HL-60 (cell line): ENCODE data around the gene ITGA8.
"Not testable (repeated sequence)": the region's sequence is repeated elsewhere in the genome, so short reads cannot be mapped to it uniquely, and the experiment has no call there.

Experiments used
- DNase-seq, 2 experiments: peaks; one replicate each; pipeline ENCODE4 v3.0.0-alpha.2; 2010 to 2020; ENCODE audit warnings: low read depth in 1 of 2, low spot score in 1 of 2
- H3K27ac ChIP-seq: fragments of 250-450 bp; sonication (Bioruptor Pico); replicated peaks from 2 replicates; pipeline ENCODE4 v1.5.1; 2020; ENCODE audit warnings: mild to moderate bottlenecking, moderate library complexity
- H3K27me3 ChIP-seq: fragments of 250-450 bp; sonication (Bioruptor Pico); 2 replicates; pipeline ENCODE4 v1.5.1; 2021; ENCODE audit warnings: mild to moderate bottlenecking, moderate library complexity; ENCODE audit not compliant: insufficient read depth, poor library complexity, severe bottlenecking
- H3K4me3 ChIP-seq: replicated peaks from 2 replicates; pipeline ENCODE4 v1.5.1; 2011; ENCODE audit warnings: mild to moderate bottlenecking, control low read depth, low read length; ENCODE audit not compliant: insufficient read depth
- CTCF ChIP-seq: IDR thresholded peaks from one replicate; pipeline ENCODE4 v1.5.1; 2011; ENCODE audit warnings: low read length, control low read depth, inconsistent platforms; ENCODE audit not compliant: insufficient read depth
- GABPA ChIP-seq: IDR thresholded peaks from 2 replicates; pipeline ENCODE4 v1.6.1; 2012; ENCODE audit warnings: low read depth
- POLR2AphosphoS5 ChIP-seq: IDR thresholded peaks from 2 replicates; pipeline ENCODE4 v1.6.1; 2012; ENCODE audit warnings: low read depth
- REST ChIP-seq: IDR thresholded peaks from 2 replicates; pipeline ENCODE4 v1.6.1; 2012; ENCODE audit warnings: low read depth; ENCODE audit not compliant: insufficient replicate concordance
- SPI1 ChIP-seq: IDR thresholded peaks from 2 replicates; pipeline ENCODE4 v1.6.1; 2012; ENCODE audit warnings: low read depth, mild to moderate bottlenecking, borderline replicate concordance

ITGA8 gene

GRCh38 chr10:15540727-15541126, 179.0 kb downstream of the ITGA8 start:
- Histone ChIP-seq H3K27me3 (no peaks in the 10 kb centered on the region), H3K4me3 (no peak overlapping the region), H3K27ac (no peak overlapping the region)
- no peak for TF ChIP-seq CTCF
- no peak for TF ChIP-seq GABPA
- TF ChIP-seq POLR2AphosphoS5, result no peak
- TF ChIP-seq SPI1, result no peak
- no peak for TF ChIP-seq REST
- DNase-seq, result no peak

- no peak for DNase-seq
- Histone ChIP-seq H3K27ac (no peak overlapping the region), H3K4me3 (no peak overlapping the region), H3K27me3 (no peaks in the 10 kb centered on the region)
- TF ChIP-seq SPI1 (no peak), CTCF (no peak), GABPA (no peak), POLR2AphosphoS5 (no peak), REST (no peak)
Observed at GRCh38 chr10:15539262-15539661, 180.5 kb downstream of the ITGA8 start.

- DNase-seq, H3K27ac ChIP-seq, H3K27me3 ChIP-seq, H3K4me3 ChIP-seq: not testable (repeated sequence)
Observed at GRCh38 chr10:15534928-15535538, 184.7 kb downstream of the ITGA8 start.

- H3K27me3 ChIP-seq, result no peaks in the 10 kb centered on the region
- DNase-seq, result no peak
- no peak overlapping the region for H3K4me3 ChIP-seq
- no peak overlapping the region for H3K27ac ChIP-seq
- TF ChIP-seq GABPA (no peak), POLR2AphosphoS5 (no peak), REST (no peak), CTCF (no peak), SPI1 (no peak)
Observed at GRCh38 chr10:15531927-15532722, 187.6 kb downstream of the ITGA8 start.
